PC-9 (cell line): ENCODE results near the gene TRDN.

ENCODE experiments used
- CTCF ChIP-seq: fragments of 200-600 bp; sonication (generic); conservative IDR thresholded peaks from 2 replicates; pipeline ENCODE4 v1.6.1; 2017; ENCODE audit warnings: mixed run types, antibody characterized with exemption, mild to moderate bottlenecking, moderate library complexity
- EZH2 ChIP-seq: fragments of 200-600 bp; sonication (generic); IDR thresholded peaks from 2 replicates; pipeline ENCODE4 v1.8.0; 2017; ENCODE audit warnings: antibody characterized with exemption, low read depth

- no peak for TF ChIP-seq CTCF
- no peak for TF ChIP-seq EZH2
These were observed 412.7 kb downstream of the TRDN start for GRCh38 chr6:123224077-123224476.
